ENCODE results near the gene TM2D1.

DNA sequence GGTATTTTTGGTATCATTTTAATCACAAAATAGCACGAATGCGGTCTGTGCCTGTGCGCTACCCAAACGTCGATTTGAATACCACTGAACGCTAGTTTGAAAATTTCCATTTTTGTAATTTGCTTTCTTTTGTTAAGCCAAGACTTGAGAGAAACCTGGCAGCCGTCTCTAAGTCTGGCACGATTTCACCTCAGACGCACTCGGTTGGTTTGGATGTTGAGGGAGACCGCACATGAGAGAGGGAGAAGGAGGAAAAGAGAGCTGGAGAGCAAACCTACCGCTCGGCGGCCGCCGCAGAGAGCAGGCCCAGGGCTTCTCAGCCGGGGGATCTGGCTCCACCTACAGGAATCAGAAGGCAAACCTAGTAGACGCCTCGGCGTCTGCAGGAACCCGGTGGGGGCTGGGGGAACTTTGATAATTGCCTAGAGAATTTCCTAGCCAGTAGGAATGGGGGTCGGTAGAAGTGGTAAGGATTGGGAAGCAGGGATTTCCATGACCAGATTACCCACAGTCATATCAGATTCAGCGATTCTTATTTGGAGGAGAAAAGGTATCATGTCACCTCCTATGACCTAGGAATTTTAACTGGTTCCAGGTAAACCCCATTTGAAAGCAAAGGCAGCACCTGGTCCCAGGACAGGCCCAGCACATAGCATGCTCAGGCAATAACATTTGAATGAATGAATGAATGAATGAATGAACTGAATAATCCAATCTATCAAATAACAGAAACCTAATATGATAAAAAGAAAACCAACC, 83.2 kb downstream of the TM2D1 start:
- TF ChIP-seq POLR2A (IDR thresholded peaks at IDR 0.05), result no peak
- TF ChIP-seq, protein P1, sequence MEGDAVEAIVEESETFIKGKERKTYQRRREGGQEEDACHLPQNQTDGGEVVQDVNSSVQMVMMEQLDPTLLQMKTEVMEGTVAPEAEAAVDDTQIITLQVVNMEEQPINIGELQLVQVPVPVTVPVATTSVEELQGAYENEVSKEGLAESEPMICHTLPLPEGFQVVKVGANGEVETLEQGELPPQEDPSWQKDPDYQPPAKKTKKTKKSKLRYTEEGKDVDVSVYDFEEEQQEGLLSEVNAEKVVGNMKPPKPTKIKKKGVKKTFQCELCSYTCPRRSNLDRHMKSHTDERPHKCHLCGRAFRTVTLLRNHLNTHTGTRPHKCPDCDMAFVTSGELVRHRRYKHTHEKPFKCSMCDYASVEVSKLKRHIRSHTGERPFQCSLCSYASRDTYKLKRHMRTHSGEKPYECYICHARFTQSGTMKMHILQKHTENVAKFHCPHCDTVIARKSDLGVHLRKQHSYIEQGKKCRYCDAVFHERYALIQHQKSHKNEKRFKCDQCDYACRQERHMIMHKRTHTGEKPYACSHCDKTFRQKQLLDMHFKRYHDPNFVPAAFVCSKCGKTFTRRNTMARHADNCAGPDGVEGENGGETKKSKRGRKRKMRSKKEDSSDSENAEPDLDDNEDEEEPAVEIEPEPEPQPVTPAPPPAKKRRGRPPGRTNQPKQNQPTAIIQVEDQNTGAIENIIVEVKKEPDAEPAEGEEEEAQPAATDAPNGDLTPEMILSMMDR (IDR thresholded peaks at IDR 0.05), result peak; percentile 48 to 75 (median 62)
